DOHH2 (cell line): ENCODE measurements around the gene OSBPL10.

Source experiments
- H3F3A ChIP-seq: fragments of 200-600 bp; sonication (generic), shearing (Covaris generic); 2 replicates; pipeline ENCODE4 v1.6.0; 2016; ENCODE audit warnings: antibody characterized with exemption, mild to moderate bottlenecking; ENCODE audit not compliant: control insufficient read depth, insufficient read depth
- H3K27ac ChIP-seq: fragments of 200-600 bp; sonication (generic); 2 replicates; pipeline ENCODE4 v1.5.1; 2014; ENCODE audit warnings: low read depth, mild to moderate bottlenecking, low read length, moderate library complexity
- H3K27me3 ChIP-seq: fragments of 200-600 bp; sonication (generic); 2 replicates; pipeline ENCODE4 v1.6.1; 2014; ENCODE audit warnings: mild to moderate bottlenecking, low read length, mixed read lengths; ENCODE audit not compliant: control insufficient read depth
- H3K36me3 ChIP-seq: fragments of 200-600 bp; sonication (generic); 2 replicates; pipeline ENCODE4 v1.6.1; 2014; ENCODE audit warnings: mild to moderate bottlenecking, low read length, moderate library complexity, mixed read lengths; ENCODE audit not compliant: control insufficient read depth
- H3K4me1 ChIP-seq: fragments of 200-600 bp; sonication (generic); 2 replicates; pipeline ENCODE4 v1.6.1; 2014; ENCODE audit warnings: mild to moderate bottlenecking, low read length, mixed read lengths; ENCODE audit not compliant: control insufficient read depth
- H3K4me2 ChIP-seq: fragments of 200-600 bp; sonication (generic); 2 replicates; pipeline ENCODE4 v1.6.0; 2014; ENCODE audit warnings: mild to moderate bottlenecking, low read length, moderate library complexity
- H3K4me3 ChIP-seq: fragments of 200-600 bp; sonication (generic); 2 replicates; pipeline ENCODE4 v1.5.1; 2014; ENCODE audit warnings: mild to moderate bottlenecking, low read length, mixed read lengths
- H3K79me2 ChIP-seq: fragments of 200-600 bp; sonication (generic); 2 replicates; pipeline ENCODE4 v1.6.1; 2014; ENCODE audit warnings: mild to moderate bottlenecking, low read length, mixed read lengths; ENCODE audit not compliant: control insufficient read depth
- H3K9me2 ChIP-seq: fragments of 200-600 bp; sonication (generic); replicated peaks from 2 replicates; pipeline ENCODE4 v1.6.1; 2014; ENCODE audit warnings: mild to moderate bottlenecking, low read length, mixed read lengths; ENCODE audit not compliant: control insufficient read depth
- H3K9me3 ChIP-seq: fragments of 200-600 bp; sonication (generic); 2 replicates; pipeline ENCODE4 v1.6.1; 2014; ENCODE audit warnings: antibody characterized with exemption, low read length, mixed read lengths; ENCODE audit not compliant: control insufficient read depth, insufficient read depth
- H4K20me1 ChIP-seq: fragments of 200-600 bp; sonication (generic); 2 replicates; pipeline ENCODE4 v1.6.0; 2014; ENCODE audit warnings: low read depth, mild to moderate bottlenecking, antibody characterized with exemption, low read length, moderate library complexity; ENCODE audit not compliant: control insufficient read depth, insufficient read depth
- EZH2phosphoT487 ChIP-seq: fragments of 200-600 bp; sonication (generic); IDR thresholded peaks from 2 replicates; pipeline ENCODE4 v1.6.1; 2017; ENCODE audit warnings: borderline replicate concordance, mild to moderate bottlenecking, antibody characterized with exemption, low read length, moderate library complexity, mixed read lengths
- TF ChIP-seq, protein P1 (sequence below): fragments of 200-600 bp; sonication (generic); IDR thresholded peaks from one replicate; pipeline ENCODE4 v1.5.1; 2014; ENCODE audit warnings: antibody characterized with exemption, mild to moderate bottlenecking, low read depth, low read length; ENCODE audit not compliant: poor library complexity, severe bottlenecking

OSBPL10 gene

DNA sequence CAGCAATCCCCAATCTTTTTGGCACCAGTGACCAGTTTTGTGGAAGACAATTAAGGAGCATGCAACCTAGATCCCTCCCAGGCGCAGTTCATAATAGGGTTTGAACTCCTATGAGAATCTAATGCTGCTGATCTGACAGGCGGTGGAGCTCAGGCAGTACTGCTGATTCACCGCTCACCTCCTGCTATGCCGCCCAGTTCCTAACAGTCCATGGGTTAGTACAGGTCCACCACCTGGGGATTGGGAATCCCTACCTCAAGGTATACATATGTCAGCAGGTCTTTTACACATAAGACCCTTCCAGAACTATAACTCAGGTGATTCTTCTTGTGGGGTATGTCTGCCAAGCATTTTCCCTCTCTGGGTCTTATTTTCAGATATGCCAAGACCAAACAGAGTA, 182.2 kb downstream of the OSBPL10 start:
- no peaks in the 10 kb centered on the region for H3K4me1 ChIP-seq
- no peaks in the 10 kb centered on the region; the same call in 1 of the 2 replicates for H4K20me1 ChIP-seq
- peaks cover 40% of the 10 kb centered on the region for H3K79me2 ChIP-seq
- H3K9me3 ChIP-seq, result no peaks in the 10 kb centered on the region
- no peaks in the 10 kb centered on the region for H3F3A ChIP-seq
- no peak overlapping the region for H3K4me3 ChIP-seq
- no peak overlapping the region for H3K4me2 ChIP-seq
- peaks cover 35% of the 10 kb centered on the region for H3K36me3 ChIP-seq
- no peak overlapping the region for H3K27ac ChIP-seq
- no peaks in the 10 kb centered on the region for H3K9me2 ChIP-seq
- H3K27me3 ChIP-seq, result no peaks in the 10 kb centered on the region
- TF ChIP-seq EZH2phosphoT487, result no peak
- TF ChIP-seq, protein P1, sequence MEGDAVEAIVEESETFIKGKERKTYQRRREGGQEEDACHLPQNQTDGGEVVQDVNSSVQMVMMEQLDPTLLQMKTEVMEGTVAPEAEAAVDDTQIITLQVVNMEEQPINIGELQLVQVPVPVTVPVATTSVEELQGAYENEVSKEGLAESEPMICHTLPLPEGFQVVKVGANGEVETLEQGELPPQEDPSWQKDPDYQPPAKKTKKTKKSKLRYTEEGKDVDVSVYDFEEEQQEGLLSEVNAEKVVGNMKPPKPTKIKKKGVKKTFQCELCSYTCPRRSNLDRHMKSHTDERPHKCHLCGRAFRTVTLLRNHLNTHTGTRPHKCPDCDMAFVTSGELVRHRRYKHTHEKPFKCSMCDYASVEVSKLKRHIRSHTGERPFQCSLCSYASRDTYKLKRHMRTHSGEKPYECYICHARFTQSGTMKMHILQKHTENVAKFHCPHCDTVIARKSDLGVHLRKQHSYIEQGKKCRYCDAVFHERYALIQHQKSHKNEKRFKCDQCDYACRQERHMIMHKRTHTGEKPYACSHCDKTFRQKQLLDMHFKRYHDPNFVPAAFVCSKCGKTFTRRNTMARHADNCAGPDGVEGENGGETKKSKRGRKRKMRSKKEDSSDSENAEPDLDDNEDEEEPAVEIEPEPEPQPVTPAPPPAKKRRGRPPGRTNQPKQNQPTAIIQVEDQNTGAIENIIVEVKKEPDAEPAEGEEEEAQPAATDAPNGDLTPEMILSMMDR, result no peak

DNA sequence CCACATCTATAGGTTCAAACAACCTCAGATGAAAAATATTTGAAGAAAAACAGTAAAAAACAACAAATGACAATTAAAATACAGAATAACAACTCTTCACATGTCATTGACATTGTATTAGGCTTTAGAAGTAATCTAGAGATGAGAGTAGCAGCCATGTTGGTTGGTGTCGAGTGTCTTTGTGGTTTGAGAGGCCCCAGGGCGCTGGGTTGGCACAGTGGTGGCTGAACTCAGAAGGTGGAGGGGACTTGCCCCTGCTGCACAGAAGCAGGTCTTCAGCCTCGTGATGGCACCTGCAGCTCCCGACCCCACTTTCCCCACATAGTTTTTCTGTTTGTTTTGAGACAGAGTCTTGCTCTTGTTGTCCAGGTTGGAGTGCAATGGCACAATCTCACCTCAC, 187.2 kb downstream of the OSBPL10 start:
- Histone ChIP-seq H3K9me3 (no peaks in the 10 kb centered on the region), H3K27ac (no peak overlapping the region), H3K4me3 (no peak overlapping the region), H3K4me1 (no peaks in the 10 kb centered on the region), H3K27me3 (no peaks in the 10 kb centered on the region), H3K79me2 (peaks cover 3% of the 10 kb centered on the region; the same call in 1 of the 2 replicates), H3F3A (no peaks in the 10 kb centered on the region), H3K36me3 (peaks cover 36% of the 10 kb centered on the region), H4K20me1 (no peaks in the 10 kb centered on the region), H3K4me2 (no peak overlapping the region), H3K9me2 (no peaks in the 10 kb centered on the region)
- TF ChIP-seq, protein P1, result no peak
- TF ChIP-seq EZH2phosphoT487, result no peak

DNA sequence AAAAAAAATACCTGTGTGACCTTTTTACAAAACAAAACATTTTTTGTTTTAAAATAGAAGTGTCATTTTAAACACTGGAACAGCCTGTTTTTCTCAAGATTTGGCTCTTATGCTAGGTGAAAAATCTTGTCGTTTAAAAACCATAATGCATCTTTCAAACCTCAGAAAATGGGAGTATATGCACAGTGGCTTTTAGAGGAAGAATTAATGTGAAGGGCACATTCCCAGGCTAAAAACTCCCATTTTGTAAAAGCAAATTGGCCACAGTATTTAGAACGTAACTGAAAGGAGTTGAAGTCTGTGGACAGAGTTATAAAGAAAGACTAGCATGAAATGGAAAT, 190.0 kb downstream of the OSBPL10 start:
- TF ChIP-seq EZH2phosphoT487, result no peak
- TF ChIP-seq, protein P1, result no peak
- H4K20me1 ChIP-seq, result no peaks in the 10 kb centered on the region
- H3K9me2 ChIP-seq, result no peaks in the 10 kb centered on the region
- peaks cover 30% of the 10 kb centered on the region for H3K36me3 ChIP-seq
- H3K9me3 ChIP-seq, result no peaks in the 10 kb centered on the region
- no peaks in the 10 kb centered on the region for H3K27me3 ChIP-seq
- H3F3A ChIP-seq, result no peaks in the 10 kb centered on the region
- no peak overlapping the region for H3K4me2 ChIP-seq
- H3K27ac ChIP-seq, result no peak overlapping the region
- no peaks in the 10 kb centered on the region for H3K4me1 ChIP-seq
- no peaks in the 10 kb centered on the region; the same call in 1 of the 2 replicates for H3K79me2 ChIP-seq
- no peak overlapping the region for H3K4me3 ChIP-seq
